ENCODE measurements around the gene JAK1.
"Not testable (repeated sequence)": the region's sequence is repeated elsewhere in the genome, so short reads cannot be mapped to it uniquely, and the experiment has no call there.

JAK1 gene

GRCh38 chr1:64998425-64998948 lies 32.1 kb upstream of the JAK1 start:
- H3K36me3 ChIP-seq (ENCODE audit: control insufficient read depth in 2 of 2, insufficient read depth in 2 of 2, low read length in 2 of 2); H3K9me3 ChIP-seq (ENCODE audit: control insufficient read depth in 2 of 2, low read length in 2 of 2); H3K27me3 ChIP-seq (ENCODE audit: control insufficient read depth in 1 of 2, insufficient read depth in 2 of 2, low read length in 2 of 2); H3K4me3 ChIP-seq (ENCODE audit: low read length in 2 of 2); H3K4me1 ChIP-seq (ENCODE audit: control insufficient read depth, insufficient read depth, low read length); H3K27ac ChIP-seq (ENCODE audit: low read length); H3K9ac ChIP-seq (ENCODE audit: low read length in 2 of 2): not testable (repeated sequence)

DNA sequence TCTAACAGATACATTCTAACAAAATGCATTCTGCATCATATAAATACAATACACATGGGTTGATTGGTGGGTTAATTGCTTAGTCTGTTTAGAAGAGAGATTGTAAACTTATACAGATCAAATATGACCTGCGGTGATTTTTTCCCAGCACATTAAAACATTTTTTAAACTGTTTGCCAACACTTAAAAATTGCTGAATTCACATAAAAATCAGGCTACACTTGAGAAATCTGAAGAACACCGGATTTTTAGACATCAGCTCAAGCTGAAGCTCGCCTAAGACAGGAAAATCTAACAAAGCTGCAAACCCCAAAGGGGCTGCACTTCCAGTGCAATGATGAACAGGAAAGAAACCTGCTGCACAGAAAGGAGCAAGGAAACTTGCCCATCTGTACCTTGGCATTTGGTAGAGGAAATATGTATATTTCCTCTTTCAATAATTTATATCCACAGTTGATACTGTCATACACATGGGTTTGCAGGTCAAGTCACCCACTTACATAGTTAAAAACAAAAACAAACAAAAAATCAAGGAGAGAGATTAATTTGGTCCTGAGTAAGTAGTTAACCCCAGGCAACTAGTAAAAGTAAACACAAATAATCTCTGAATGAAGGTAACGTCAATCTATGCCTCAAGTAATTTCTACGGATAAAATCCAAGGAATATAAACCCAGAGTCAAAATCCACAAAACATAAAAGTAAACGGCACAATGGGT lies 30.4 kb upstream of the JAK1 start:
- H3K9ac ChIP-seq (ENCODE audit: low read length in 2 of 2): no peak overlapping the region
- H3K27ac ChIP-seq (ENCODE audit: low read length): no peak overlapping the region
- H3K9me3 ChIP-seq (ENCODE audit: control insufficient read depth in 2 of 2, low read length in 2 of 2): no peaks in the 10 kb centered on the region
- no peak overlapping the region for H3K4me3 ChIP-seq (ENCODE audit: low read length in 2 of 2)
- peaks cover under 1% of the 10 kb centered on the region for H3K4me1 ChIP-seq (ENCODE audit: control insufficient read depth, insufficient read depth, low read length)
- H3K36me3 ChIP-seq (ENCODE audit: control insufficient read depth in 2 of 2, insufficient read depth in 2 of 2, low read length in 2 of 2): peaks cover 0 to 4% of the 10 kb centered on the region in 2 donors
- H3K27me3 ChIP-seq (ENCODE audit: control insufficient read depth in 1 of 2, insufficient read depth in 2 of 2, low read length in 2 of 2): no peaks in the 10 kb centered on the region

- H3K9ac ChIP-seq (ENCODE audit: low read length in 2 of 2): no peak overlapping the region
- H3K4me3 ChIP-seq (ENCODE audit: low read length in 2 of 2): no peak overlapping the region
- no peaks in the 10 kb centered on the region for H3K4me1 ChIP-seq (ENCODE audit: control insufficient read depth, insufficient read depth, low read length)
- no peaks in the 10 kb centered on the region for H3K9me3 ChIP-seq (ENCODE audit: control insufficient read depth in 2 of 2, low read length in 2 of 2)
- peaks cover 0 to 4% of the 10 kb centered on the region in 2 donors for H3K36me3 ChIP-seq (ENCODE audit: control insufficient read depth in 2 of 2, insufficient read depth in 2 of 2, low read length in 2 of 2)
- no peaks in the 10 kb centered on the region for H3K27me3 ChIP-seq (ENCODE audit: control insufficient read depth in 1 of 2, insufficient read depth in 2 of 2, low read length in 2 of 2)
- H3K27ac ChIP-seq (ENCODE audit: low read length): no peak overlapping the region
Observed at GRCh38 chr1:64995316-64995715, 29.0 kb upstream of the JAK1 start.

GRCh38 chr1:64986903-64987871 lies 20.8 kb upstream of the JAK1 start:
- peaks cover 0 to 12% of the 10 kb centered on the region in 2 donors for H3K36me3 ChIP-seq (ENCODE audit: control insufficient read depth in 2 of 2, insufficient read depth in 2 of 2, low read length in 2 of 2)
- H3K9ac ChIP-seq (ENCODE audit: low read length in 2 of 2): no peak overlapping the region

GRCh38 chr1:64984737-64985136 lies 18.4 kb upstream of the JAK1 start:
- no peaks in the 10 kb centered on the region for H3K9me3 ChIP-seq (ENCODE audit: control insufficient read depth in 2 of 2, low read length in 2 of 2)
- H3K36me3 ChIP-seq (ENCODE audit: control insufficient read depth in 2 of 2, insufficient read depth in 2 of 2, low read length in 2 of 2): peaks cover 0 to 12% of the 10 kb centered on the region in 2 donors
- no peaks in the 10 kb centered on the region for H3K27me3 ChIP-seq (ENCODE audit: control insufficient read depth in 1 of 2, insufficient read depth in 2 of 2, low read length in 2 of 2)
- H3K4me1 ChIP-seq (ENCODE audit: control insufficient read depth, insufficient read depth, low read length): no peaks in the 10 kb centered on the region
- H3K27ac ChIP-seq (ENCODE audit: low read length): no peak overlapping the region
- no peak overlapping the region for H3K4me3 ChIP-seq (ENCODE audit: low read length in 2 of 2)
- no peak overlapping the region for H3K9ac ChIP-seq (ENCODE audit: low read length in 2 of 2)

More at GRCh38 chr1:64986903-64987871, 20.8 kb upstream of the JAK1 start:
- Histone ChIP-seq H3K27me3 (ENCODE audit: control insufficient read depth in 1 of 2, insufficient read depth in 2 of 2, low read length in 2 of 2) (no peaks in the 10 kb centered on the region), H3K27ac (ENCODE audit: low read length) (no peak overlapping the region), H3K9me3 (ENCODE audit: control insufficient read depth in 2 of 2, low read length in 2 of 2) (no peaks in the 10 kb centered on the region), H3K4me3 (ENCODE audit: low read length in 2 of 2) (no peak overlapping the region), H3K4me1 (ENCODE audit: control insufficient read depth, insufficient read depth, low read length) (no peaks in the 10 kb centered on the region)

- Histone ChIP-seq H3K9ac (ENCODE audit: low read length in 2 of 2) (no peak overlapping the region), H3K4me1 (ENCODE audit: control insufficient read depth, insufficient read depth, low read length) (no peaks in the 10 kb centered on the region), H3K27me3 (ENCODE audit: control insufficient read depth in 1 of 2, insufficient read depth in 2 of 2, low read length in 2 of 2) (no peaks in the 10 kb centered on the region), H3K36me3 (ENCODE audit: control insufficient read depth in 2 of 2, insufficient read depth in 2 of 2, low read length in 2 of 2) (peaks cover 0 to 12% of the 10 kb centered on the region in 2 donors), H3K4me3 (ENCODE audit: low read length in 2 of 2) (no peak overlapping the region), H3K9me3 (ENCODE audit: control insufficient read depth in 2 of 2, low read length in 2 of 2) (no peaks in the 10 kb centered on the region), H3K27ac (ENCODE audit: low read length) (no peak overlapping the region)
Observed at GRCh38 chr1:64984106-64984505, 17.8 kb upstream of the JAK1 start.

- Histone ChIP-seq H3K9me3 (ENCODE audit: control insufficient read depth in 2 of 2, low read length in 2 of 2) (no peaks in the 10 kb centered on the region), H3K36me3 (ENCODE audit: control insufficient read depth in 2 of 2, insufficient read depth in 2 of 2, low read length in 2 of 2) (peaks cover 0 to 12% of the 10 kb centered on the region in 2 donors), H3K9ac (ENCODE audit: low read length in 2 of 2) (no peak overlapping the region), H3K27me3 (ENCODE audit: control insufficient read depth in 1 of 2, insufficient read depth in 2 of 2, low read length in 2 of 2) (no peaks in the 10 kb centered on the region), H3K27ac (ENCODE audit: low read length) (no peak overlapping the region), H3K4me3 (ENCODE audit: low read length in 2 of 2) (no peak overlapping the region), H3K4me1 (ENCODE audit: control insufficient read depth, insufficient read depth, low read length) (no peaks in the 10 kb centered on the region)
Observed at GRCh38 chr1:64983110-64983509, 16.8 kb upstream of the JAK1 start.

- no peak overlapping the region for H3K9ac ChIP-seq (ENCODE audit: low read length in 2 of 2)
- H3K27ac ChIP-seq (ENCODE audit: low read length): no peak overlapping the region
- H3K27me3 ChIP-seq (ENCODE audit: control insufficient read depth in 1 of 2, insufficient read depth in 2 of 2, low read length in 2 of 2): no peaks in the 10 kb centered on the region
- no peaks in the 10 kb centered on the region for H3K4me1 ChIP-seq (ENCODE audit: control insufficient read depth, insufficient read depth, low read length)
- H3K36me3 ChIP-seq (ENCODE audit: control insufficient read depth in 2 of 2, insufficient read depth in 2 of 2, low read length in 2 of 2): peaks cover 3 to 10% of the 10 kb centered on the region in 2 donors
- no peaks in the 10 kb centered on the region for H3K9me3 ChIP-seq (ENCODE audit: control insufficient read depth in 2 of 2, low read length in 2 of 2)
- H3K4me3 ChIP-seq (ENCODE audit: low read length in 2 of 2): no peak overlapping the region
Observed at GRCh38 chr1:64981601-64982533, 15.5 kb upstream of the JAK1 start.

- peaks cover 3 to 10% of the 10 kb centered on the region in 2 donors for H3K36me3 ChIP-seq (ENCODE audit: control insufficient read depth in 2 of 2, insufficient read depth in 2 of 2, low read length in 2 of 2)
- no peaks in the 10 kb centered on the region for H3K27me3 ChIP-seq (ENCODE audit: control insufficient read depth in 1 of 2, insufficient read depth in 2 of 2, low read length in 2 of 2)
- H3K27ac ChIP-seq (ENCODE audit: low read length): no peak overlapping the region
- H3K9me3 ChIP-seq (ENCODE audit: control insufficient read depth in 2 of 2, low read length in 2 of 2): no peaks in the 10 kb centered on the region
- H3K4me3 ChIP-seq (ENCODE audit: low read length in 2 of 2): no peak overlapping the region
- H3K9ac ChIP-seq (ENCODE audit: low read length in 2 of 2): no peak overlapping the region
- no peaks in the 10 kb centered on the region for H3K4me1 ChIP-seq (ENCODE audit: control insufficient read depth, insufficient read depth, low read length)
Observed at GRCh38 chr1:64980745-64981600, 14.6 kb upstream of the JAK1 start.
